ENCODE results near the gene ACLY.

ACLY gene

DNA sequence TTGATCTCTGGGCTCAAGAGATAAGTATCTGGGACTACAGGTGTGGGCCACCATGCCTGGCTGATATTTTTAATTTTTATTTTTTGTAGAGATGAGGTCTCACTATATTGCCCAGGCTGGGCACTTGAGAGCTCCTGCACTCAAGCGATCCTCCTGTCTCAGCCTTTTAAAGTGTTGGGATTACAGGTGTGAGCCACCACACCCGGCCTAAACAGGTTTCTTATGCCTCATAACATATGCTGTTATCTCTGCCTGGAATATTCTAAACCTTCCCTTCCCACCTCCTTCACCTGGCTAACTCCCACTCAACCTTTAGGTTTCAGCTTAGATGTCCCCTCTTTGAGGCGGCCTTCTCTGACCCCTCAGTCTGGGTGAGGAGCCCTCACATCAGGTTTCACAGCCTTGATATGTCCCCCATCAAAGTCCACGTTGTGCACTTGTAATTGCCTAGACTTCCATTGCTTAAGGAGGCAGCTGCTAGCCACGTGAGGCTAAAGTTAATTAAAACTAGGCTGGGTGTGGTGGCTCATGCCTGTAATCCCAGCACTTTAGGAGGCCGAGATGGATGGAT is 39.2 kb upstream of the ACLY start:
- DNase-seq (ENCODE audit: extremely low read depth, insufficient read length), result no peak
- H3K4me3 ChIP-seq (replicated peaks; ENCODE audit: low read depth, low read length), result no peak overlapping the region
- no peaks in the 10 kb centered on the region for H3K36me3 ChIP-seq (ENCODE audit: control insufficient read depth, insufficient read depth, low read length)
- H3K27me3 ChIP-seq (replicated peaks; ENCODE audit: control insufficient read depth, insufficient read depth, low read length), result no peaks in the 10 kb centered on the region
- TF ChIP-seq, protein P1, sequence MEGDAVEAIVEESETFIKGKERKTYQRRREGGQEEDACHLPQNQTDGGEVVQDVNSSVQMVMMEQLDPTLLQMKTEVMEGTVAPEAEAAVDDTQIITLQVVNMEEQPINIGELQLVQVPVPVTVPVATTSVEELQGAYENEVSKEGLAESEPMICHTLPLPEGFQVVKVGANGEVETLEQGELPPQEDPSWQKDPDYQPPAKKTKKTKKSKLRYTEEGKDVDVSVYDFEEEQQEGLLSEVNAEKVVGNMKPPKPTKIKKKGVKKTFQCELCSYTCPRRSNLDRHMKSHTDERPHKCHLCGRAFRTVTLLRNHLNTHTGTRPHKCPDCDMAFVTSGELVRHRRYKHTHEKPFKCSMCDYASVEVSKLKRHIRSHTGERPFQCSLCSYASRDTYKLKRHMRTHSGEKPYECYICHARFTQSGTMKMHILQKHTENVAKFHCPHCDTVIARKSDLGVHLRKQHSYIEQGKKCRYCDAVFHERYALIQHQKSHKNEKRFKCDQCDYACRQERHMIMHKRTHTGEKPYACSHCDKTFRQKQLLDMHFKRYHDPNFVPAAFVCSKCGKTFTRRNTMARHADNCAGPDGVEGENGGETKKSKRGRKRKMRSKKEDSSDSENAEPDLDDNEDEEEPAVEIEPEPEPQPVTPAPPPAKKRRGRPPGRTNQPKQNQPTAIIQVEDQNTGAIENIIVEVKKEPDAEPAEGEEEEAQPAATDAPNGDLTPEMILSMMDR (IDR thresholded peaks at IDR 0.05; ENCODE audit: insufficient read depth, low read length, poor library complexity, severe bottlenecking), result no peak

DNA sequence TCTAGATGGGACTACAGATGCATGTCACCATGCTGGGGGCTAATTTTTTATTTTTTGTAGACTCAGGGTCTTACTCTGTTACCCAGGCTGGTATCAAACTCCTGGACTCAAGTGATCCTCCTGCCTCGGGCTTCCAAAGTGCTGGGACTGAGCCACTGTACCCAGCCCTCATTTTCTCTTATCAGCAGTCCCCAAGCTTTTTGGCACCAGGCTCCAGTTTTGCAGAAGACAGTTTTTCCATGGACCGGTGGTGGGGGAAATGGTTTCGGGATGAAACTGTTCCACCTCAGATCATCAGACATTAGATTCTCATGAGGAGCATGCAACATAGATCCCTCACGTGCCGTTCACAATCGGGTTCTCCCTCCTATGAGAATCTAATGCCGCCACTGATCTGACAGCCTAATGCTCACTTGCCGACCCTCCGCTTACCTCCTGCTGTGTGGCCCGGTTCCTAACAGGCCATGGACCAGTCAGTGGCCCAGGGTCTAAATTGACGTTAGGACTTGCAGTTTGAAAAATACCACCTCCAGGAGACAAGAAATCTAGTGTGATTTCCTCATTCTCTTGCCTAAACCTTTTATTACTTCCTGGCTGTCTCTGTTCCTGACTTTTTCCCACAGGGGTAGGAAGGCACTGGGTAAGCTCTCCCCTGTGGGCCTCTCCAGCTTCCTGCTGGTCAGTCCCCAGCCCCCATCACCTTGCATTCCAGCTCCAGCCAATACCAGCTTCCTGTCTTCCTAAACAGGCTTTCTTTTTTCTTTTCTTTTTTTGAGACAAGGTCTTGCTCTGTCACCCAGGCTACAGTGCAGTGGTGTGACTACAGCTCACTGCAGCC is 38.5 kb upstream of the ACLY start:
- no peak for DNase-seq (ENCODE audit: extremely low read depth, insufficient read length)
- TF ChIP-seq, protein P1 (IDR thresholded peaks at IDR 0.05; ENCODE audit: insufficient read depth, low read length, poor library complexity, severe bottlenecking), result no peak

DNA sequence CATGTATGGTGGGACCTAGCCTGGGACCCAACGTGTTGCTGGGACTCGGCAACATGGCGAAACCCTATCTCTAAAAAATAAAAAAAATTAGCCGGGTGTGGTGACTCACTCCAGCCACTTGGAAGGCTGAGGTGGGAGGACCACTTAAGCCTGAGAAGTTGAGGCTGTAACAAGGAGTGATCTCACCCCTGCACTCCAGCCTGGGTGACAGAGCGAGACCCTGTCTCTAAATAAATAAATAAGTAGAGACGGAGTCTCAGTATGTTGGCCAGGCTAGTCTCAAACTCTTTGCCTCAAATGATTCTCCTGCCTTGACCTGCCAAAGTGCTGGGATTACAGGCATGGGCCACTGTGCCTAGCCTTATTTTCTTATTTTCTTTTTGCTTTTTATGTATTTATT is 37.8 kb upstream of the ACLY start:
- Histone ChIP-seq H3K27me3 (replicated peaks; ENCODE audit: control insufficient read depth, insufficient read depth, low read length) (no peaks in the 10 kb centered on the region), H3K36me3 (ENCODE audit: control insufficient read depth, insufficient read depth, low read length) (no peaks in the 10 kb centered on the region), H3K4me3 (replicated peaks; ENCODE audit: low read depth, low read length) (no peak overlapping the region)
- TF ChIP-seq, protein P1 (IDR thresholded peaks at IDR 0.05; ENCODE audit: insufficient read depth, low read length, poor library complexity, severe bottlenecking), result no peak
- no peak for DNase-seq (ENCODE audit: extremely low read depth, insufficient read length)

More for the DNA sequence above, 38.5 kb upstream of the ACLY start:
- no peaks in the 10 kb centered on the region for H3K27me3 ChIP-seq (replicated peaks; ENCODE audit: control insufficient read depth, insufficient read depth, low read length)
- no peak overlapping the region for H3K4me3 ChIP-seq (replicated peaks; ENCODE audit: low read depth, low read length)
- H3K36me3 ChIP-seq (ENCODE audit: control insufficient read depth, insufficient read depth, low read length), result no peaks in the 10 kb centered on the region

DNA sequence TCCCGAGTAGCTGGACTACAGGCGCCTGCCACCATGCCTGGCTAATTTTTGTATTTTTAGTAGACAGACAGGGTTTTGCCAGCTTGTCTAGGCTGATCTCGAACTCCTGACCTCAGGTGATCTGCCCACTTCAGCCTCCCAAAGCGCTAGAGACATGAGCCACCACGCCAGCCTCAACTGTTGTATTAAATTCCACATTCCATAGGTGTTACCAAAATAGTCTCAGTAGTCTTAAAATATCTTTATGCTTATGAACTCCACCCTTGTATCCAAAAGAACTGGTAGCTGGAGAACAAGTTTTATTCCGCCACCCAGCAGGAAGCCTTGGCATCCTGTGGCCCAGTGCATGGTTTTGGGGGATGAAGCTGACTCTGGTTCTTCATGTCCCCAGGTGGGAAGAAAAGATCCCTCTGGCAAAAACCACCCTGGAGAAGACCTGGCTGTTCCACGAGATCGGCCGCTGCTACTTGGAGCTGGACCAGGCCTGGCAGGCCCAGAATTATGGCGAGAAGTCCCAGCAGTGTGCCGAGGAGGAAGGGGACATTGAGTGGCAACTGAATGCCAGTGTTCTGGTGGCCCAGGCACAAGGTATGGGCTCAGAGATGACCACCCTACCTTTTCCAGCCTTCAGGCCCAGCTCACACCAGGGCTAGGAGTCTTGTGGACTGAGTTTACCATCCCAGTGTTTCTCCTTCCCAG is 30.2 kb upstream of the ACLY start:
- Histone ChIP-seq H3K36me3 (ENCODE audit: control insufficient read depth, insufficient read depth, low read length) (no peaks in the 10 kb centered on the region), H3K27me3 (replicated peaks; ENCODE audit: control insufficient read depth, insufficient read depth, low read length) (no peaks in the 10 kb centered on the region), H3K4me3 (replicated peaks; ENCODE audit: low read depth, low read length) (no peak overlapping the region)
- TF ChIP-seq, protein P1 (IDR thresholded peaks at IDR 0.05; ENCODE audit: insufficient read depth, low read length, poor library complexity, severe bottlenecking), result no peak
- no peak for DNase-seq (ENCODE audit: extremely low read depth, insufficient read length)

DNA sequence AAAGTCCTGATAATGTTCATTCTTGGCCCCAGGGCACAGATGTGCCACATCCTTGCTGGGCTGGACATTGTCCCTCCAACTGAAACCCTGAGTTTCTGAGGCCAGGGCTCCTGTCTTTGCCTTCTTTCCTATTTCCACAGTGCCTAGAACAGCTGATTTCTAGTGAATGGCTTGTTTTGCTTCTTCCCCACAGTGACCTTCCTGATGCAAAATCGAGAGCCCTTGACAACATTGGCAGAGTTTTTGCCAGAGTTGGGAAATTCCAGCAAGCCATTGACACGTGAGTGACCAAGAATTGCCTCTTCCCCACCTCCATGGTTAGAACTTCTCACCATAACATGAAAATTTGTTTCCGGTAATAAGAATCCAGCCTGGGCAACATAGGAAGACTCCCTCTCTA is 26.2 kb upstream of the ACLY start:
- H3K4me3 ChIP-seq (replicated peaks; ENCODE audit: low read depth, low read length), result no peak overlapping the region
- no peaks in the 10 kb centered on the region for H3K36me3 ChIP-seq (ENCODE audit: control insufficient read depth, insufficient read depth, low read length)
- H3K27me3 ChIP-seq (replicated peaks; ENCODE audit: control insufficient read depth, insufficient read depth, low read length), result no peaks in the 10 kb centered on the region
- TF ChIP-seq, protein P1 (IDR thresholded peaks at IDR 0.05; ENCODE audit: insufficient read depth, low read length, poor library complexity, severe bottlenecking), result no peak
- no peak for DNase-seq (ENCODE audit: extremely low read depth, insufficient read length)

Data from GM06990 (cell line).